ENCODE results near the gene LRRC32.

DNA sequence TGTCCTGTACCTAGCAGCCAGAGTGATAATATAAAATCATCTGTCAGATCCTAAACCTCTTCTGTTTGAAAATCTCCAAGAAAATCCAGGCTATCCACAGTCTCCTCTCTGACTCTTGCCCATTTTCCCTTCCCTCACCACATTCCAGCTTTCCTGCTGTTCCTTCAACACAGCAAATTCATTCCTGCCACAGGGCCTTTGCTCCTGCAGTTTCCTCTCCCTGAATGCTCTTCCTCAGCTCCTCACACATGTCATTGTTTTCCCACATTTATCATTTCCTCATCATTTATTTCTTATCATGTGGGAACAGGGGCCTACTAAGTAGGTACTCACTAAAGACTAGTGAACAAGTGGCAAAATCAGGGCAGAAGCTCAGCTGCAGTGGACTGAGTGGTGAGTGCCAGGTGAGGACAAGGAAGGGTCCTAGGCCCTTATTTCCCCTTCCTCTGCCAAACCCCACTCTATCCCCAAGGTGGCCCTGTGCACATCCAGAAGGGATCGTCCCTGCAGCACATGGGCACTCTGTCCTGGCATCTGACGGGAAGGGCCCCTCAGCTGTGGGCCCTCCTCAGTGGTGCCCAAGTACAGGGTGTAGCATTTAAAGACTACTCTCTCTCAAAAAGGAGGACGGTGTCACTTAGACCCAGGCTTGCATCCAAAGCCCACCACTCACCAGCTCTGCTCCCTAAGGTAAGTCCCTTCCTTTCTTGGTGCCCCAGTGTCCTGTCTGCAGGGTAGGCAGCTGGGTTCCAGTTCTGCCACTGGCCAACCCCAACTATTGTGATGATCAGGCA is 2.0 kb downstream of the LRRC32 start:
- TF ChIP-seq, protein P1, sequence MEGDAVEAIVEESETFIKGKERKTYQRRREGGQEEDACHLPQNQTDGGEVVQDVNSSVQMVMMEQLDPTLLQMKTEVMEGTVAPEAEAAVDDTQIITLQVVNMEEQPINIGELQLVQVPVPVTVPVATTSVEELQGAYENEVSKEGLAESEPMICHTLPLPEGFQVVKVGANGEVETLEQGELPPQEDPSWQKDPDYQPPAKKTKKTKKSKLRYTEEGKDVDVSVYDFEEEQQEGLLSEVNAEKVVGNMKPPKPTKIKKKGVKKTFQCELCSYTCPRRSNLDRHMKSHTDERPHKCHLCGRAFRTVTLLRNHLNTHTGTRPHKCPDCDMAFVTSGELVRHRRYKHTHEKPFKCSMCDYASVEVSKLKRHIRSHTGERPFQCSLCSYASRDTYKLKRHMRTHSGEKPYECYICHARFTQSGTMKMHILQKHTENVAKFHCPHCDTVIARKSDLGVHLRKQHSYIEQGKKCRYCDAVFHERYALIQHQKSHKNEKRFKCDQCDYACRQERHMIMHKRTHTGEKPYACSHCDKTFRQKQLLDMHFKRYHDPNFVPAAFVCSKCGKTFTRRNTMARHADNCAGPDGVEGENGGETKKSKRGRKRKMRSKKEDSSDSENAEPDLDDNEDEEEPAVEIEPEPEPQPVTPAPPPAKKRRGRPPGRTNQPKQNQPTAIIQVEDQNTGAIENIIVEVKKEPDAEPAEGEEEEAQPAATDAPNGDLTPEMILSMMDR (conservative IDR thresholded peaks at IDR 0.05; ENCODE audit: low read length) = no peak
- no peak for TF ChIP-seq EZH2phosphoT487 (IDR thresholded peaks at IDR 0.05; ENCODE audit: borderline replicate concordance)
